ENCODE results near the gene PAPOLA.

DNA sequence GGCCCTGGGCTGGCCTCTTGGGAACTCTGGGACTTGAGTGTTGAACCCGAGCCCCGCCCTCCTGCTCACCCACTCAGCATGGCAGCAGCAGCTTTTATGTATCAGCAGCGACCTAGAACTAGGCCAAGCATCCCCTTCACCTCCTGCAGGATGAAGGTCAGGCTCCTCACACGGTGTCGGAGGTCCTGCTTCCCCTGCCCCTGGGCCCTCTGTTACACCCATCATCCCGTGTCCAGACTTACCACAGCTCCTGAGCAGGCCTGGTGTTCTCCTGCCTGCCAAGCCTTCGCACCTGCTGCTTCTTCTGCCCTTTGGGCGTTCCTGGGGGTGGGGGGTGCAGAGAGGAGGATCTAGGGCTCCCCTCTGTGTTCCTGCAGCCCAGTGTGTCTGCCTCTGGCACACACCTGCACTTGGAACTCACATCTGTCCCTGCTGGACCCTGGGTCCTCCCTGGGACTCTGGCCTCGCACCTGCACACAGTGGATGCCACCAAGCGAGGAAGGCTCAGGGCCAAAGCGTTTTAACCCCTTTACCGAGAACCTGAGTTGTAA lies 80.3 kb downstream of the PAPOLA start:
- TF ChIP-seq, protein P1, sequence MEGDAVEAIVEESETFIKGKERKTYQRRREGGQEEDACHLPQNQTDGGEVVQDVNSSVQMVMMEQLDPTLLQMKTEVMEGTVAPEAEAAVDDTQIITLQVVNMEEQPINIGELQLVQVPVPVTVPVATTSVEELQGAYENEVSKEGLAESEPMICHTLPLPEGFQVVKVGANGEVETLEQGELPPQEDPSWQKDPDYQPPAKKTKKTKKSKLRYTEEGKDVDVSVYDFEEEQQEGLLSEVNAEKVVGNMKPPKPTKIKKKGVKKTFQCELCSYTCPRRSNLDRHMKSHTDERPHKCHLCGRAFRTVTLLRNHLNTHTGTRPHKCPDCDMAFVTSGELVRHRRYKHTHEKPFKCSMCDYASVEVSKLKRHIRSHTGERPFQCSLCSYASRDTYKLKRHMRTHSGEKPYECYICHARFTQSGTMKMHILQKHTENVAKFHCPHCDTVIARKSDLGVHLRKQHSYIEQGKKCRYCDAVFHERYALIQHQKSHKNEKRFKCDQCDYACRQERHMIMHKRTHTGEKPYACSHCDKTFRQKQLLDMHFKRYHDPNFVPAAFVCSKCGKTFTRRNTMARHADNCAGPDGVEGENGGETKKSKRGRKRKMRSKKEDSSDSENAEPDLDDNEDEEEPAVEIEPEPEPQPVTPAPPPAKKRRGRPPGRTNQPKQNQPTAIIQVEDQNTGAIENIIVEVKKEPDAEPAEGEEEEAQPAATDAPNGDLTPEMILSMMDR (IDR thresholded peaks at IDR 0.05) = no peak
- TF ChIP-seq POLR2AphosphoS5 (IDR thresholded peaks at IDR 0.05) = no peak

All from esophagus muscularis mucosa (tissue), 3 donors.